Esophagus muscularis mucosa (tissue), 3 donors: ENCODE results near the gene AMOTL1.

ENCODE experiments used
- POLR2A ChIP-seq: fragments of 450-650 bp; IDR thresholded peaks from one replicate; pipeline ENCODE4 v1.6.1; 2017; ENCODE audit warnings: antibody characterized with exemption, moderate library complexity, mild to moderate bottlenecking, low read depth
- TF ChIP-seq, protein P1 (sequence below), 3 experiments: fragments of 200-600 bp in 2 of 3; fragments of 450-650 bp in 1 of 3; sonication (generic) in 2 of 3; IDR thresholded peaks; one replicate each; pipeline ENCODE4 v1.5.1; 2017 to 2019; ENCODE audit warnings: antibody characterized with exemption in 3 of 3, mild to moderate bottlenecking in 2 of 3, moderate library complexity in 1 of 3

DNA sequence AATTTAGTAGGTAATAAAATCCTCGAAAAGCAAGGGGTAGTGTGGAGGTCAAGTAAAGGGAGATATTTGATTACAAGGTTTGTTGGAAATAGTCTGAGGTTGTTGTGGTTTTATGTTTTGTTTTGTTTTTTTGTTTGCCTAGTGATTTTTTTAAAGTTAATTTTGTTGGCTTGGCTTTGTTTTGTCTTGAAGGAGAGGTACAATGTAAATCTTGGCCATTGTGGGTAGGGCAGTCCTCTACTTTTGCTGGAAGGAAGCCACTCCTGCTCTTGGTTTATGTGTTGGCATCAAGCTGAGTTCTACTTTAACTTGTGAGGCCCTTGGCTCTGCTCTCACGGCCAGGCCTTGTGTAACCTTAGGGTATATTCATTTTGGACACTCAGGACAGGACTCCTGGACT is 3.2 kb downstream of the AMOTL1 start:
- TF ChIP-seq, protein P1, sequence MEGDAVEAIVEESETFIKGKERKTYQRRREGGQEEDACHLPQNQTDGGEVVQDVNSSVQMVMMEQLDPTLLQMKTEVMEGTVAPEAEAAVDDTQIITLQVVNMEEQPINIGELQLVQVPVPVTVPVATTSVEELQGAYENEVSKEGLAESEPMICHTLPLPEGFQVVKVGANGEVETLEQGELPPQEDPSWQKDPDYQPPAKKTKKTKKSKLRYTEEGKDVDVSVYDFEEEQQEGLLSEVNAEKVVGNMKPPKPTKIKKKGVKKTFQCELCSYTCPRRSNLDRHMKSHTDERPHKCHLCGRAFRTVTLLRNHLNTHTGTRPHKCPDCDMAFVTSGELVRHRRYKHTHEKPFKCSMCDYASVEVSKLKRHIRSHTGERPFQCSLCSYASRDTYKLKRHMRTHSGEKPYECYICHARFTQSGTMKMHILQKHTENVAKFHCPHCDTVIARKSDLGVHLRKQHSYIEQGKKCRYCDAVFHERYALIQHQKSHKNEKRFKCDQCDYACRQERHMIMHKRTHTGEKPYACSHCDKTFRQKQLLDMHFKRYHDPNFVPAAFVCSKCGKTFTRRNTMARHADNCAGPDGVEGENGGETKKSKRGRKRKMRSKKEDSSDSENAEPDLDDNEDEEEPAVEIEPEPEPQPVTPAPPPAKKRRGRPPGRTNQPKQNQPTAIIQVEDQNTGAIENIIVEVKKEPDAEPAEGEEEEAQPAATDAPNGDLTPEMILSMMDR (IDR thresholded peaks at IDR 0.05), result no peak
- TF ChIP-seq POLR2A, result no peak
